ENCODE results near the gene ARHGAP15. TPM values are rescaled to one million over a fixed set of nuclear protein-coding genes. Genes with fewer than 3 reads are reported as not detected.
A peak's percentile ranks its signal among the peaks of the same experiment; 100 is the strongest.

Gene ARHGAP15
- total RNA-seq, 4 donors from 2014 or later: 0.80 to 53.1 (median 12.7) TPM

- intact Hi-C loops (cut with DNase I; ENCODE audit: low total_unique reads): no loop called here
- H3K27ac ChIP-seq: peak overlapping the region; percentile 43 to 58 (median 50)
- DNase-seq: no peak
- WGBS, 2 donors (ENCODE audit: low coverage in 1 of 2): 46 to 76% methylated on average over 4 to 7 of the region's 7 CpGs
- in situ Hi-C loops (cut with MboI; ENCODE audit: low pct_ligation_motif_present in 1 of 4, low pct_unique_long_range_greater_than_20kb in 1 of 4, low sequenced_read_pairs in 3 of 4): no loop called here
- TF ChIP-seq POLR2AphosphoS5 (IDR thresholded peaks at IDR 0.05): no peak
- no peak for TF ChIP-seq POLR2A (IDR thresholded peaks at IDR 0.05)
- TF ChIP-seq CTCF (IDR thresholded peaks at IDR 0.05): no peak
- no peak for TF ChIP-seq EP300 (IDR thresholded peaks at IDR 0.05; ENCODE audit: low read depth)
- H3K9me3 ChIP-seq: no peaks in the 10 kb centered on the region
- no peaks in the 10 kb centered on the region for H3K27me3 ChIP-seq
- no peaks in the 10 kb centered on the region for H3K36me3 ChIP-seq
- no peak overlapping the region for H3K4me3 ChIP-seq
- H3K4me1 ChIP-seq: peaks cover 0 to 10% (median 0%) of the 10 kb centered on the region in 4 donors
These were observed 346.0 kb downstream of the ARHGAP15 start for GRCh38 chr2:143475041-143475776.

- no peaks in the 10 kb centered on the region for H3K36me3 ChIP-seq
- intact Hi-C loops (cut with DNase I; ENCODE audit: low total_unique reads): no loop called here
- no peak for TF ChIP-seq CTCF (IDR thresholded peaks at IDR 0.05)
- no peak for TF ChIP-seq POLR2AphosphoS5 (IDR thresholded peaks at IDR 0.05)
- TF ChIP-seq EP300 (IDR thresholded peaks at IDR 0.05; ENCODE audit: low read depth): no peak
- no peak for TF ChIP-seq POLR2A (IDR thresholded peaks at IDR 0.05)
- peak overlapping the region in 3 of 4 donors; percentile 43 to 50 (median 49) for H3K27ac ChIP-seq
- peaks cover 0 to 17% (median 0%) of the 10 kb centered on the region in 4 donors for H3K4me1 ChIP-seq
- H3K27me3 ChIP-seq: no peaks in the 10 kb centered on the region
- in situ Hi-C loops (cut with MboI; ENCODE audit: low pct_ligation_motif_present in 1 of 4, low pct_unique_long_range_greater_than_20kb in 1 of 4, low sequenced_read_pairs in 3 of 4): no loop called here
- 67 to 71% methylated on average over 1 to 2 of the region's 2 CpGs for WGBS, 2 donors (ENCODE audit: low coverage in 1 of 2)
- H3K4me3 ChIP-seq: no peak overlapping the region
- H3K9me3 ChIP-seq: no peaks in the 10 kb centered on the region
- no peak for DNase-seq
These were observed 347.3 kb downstream of the ARHGAP15 start for GRCh38 chr2:143476336-143477087.

- H3K9me3 ChIP-seq: no peaks in the 10 kb centered on the region
- no peaks in the 10 kb centered on the region for H3K27me3 ChIP-seq
- in situ Hi-C loops (cut with MboI; ENCODE audit: low pct_ligation_motif_present in 1 of 4, low pct_unique_long_range_greater_than_20kb in 1 of 4, low sequenced_read_pairs in 3 of 4) (no loop called here), intact Hi-C loops (cut with DNase I; ENCODE audit: low total_unique reads) (no loop called here)
- no peaks in the 10 kb centered on the region for H3K36me3 ChIP-seq
- TF ChIP-seq CTCF (IDR thresholded peaks at IDR 0.05) (no peak), POLR2AphosphoS5 (IDR thresholded peaks at IDR 0.05) (no peak), POLR2A (IDR thresholded peaks at IDR 0.05) (no peak), EP300 (IDR thresholded peaks at IDR 0.05; ENCODE audit: low read depth) (no peak)
- peaks cover 0 to 17% (median 0%) of the 10 kb centered on the region in 4 donors for H3K4me1 ChIP-seq
- H3K27ac ChIP-seq: no peak overlapping the region
- 82% methylated on average over 1 of the region's 1 CpG; no CpG with 5 or more reads in 1 of the 2 donors for WGBS, 2 donors (ENCODE audit: low coverage in 1 of 2)
- DNase-seq: no peak
- H3K4me3 ChIP-seq: no peak overlapping the region
These were observed 348.7 kb downstream of the ARHGAP15 start for GRCh38 chr2:143477714-143478443.

GRCh38 chr2:143480086-143480485 lies 350.9 kb downstream of the ARHGAP15 start:
- Histone ChIP-seq H3K4me1 (peaks cover 0 to 17% (median 0%) of the 10 kb centered on the region in 4 donors), H3K36me3 (no peaks in the 10 kb centered on the region), H3K4me3 (no peak overlapping the region), H3K9me3 (no peaks in the 10 kb centered on the region), H3K27ac (peak overlapping the region; percentile 54 to 72 (median 60)), H3K27me3 (no peaks in the 10 kb centered on the region)
- in situ Hi-C loops (cut with MboI; ENCODE audit: low pct_ligation_motif_present in 1 of 4, low pct_unique_long_range_greater_than_20kb in 1 of 4, low sequenced_read_pairs in 3 of 4): no loop called here
- 69 to 77% methylated on average over 2 of the region's 2 CpGs for WGBS, 2 donors (ENCODE audit: low coverage in 1 of 2)
- TF ChIP-seq POLR2AphosphoS5 (IDR thresholded peaks at IDR 0.05) (no peak), POLR2A (IDR thresholded peaks at IDR 0.05) (no peak), EP300 (IDR thresholded peaks at IDR 0.05; ENCODE audit: low read depth) (no peak)
- DNase-seq: no peak
- intact Hi-C loops (cut with DNase I; ENCODE audit: low total_unique reads): no loop called here

Data from transverse colon (tissue), 4 donors.